ENCODE measurements around the gene MBTD1. TPM values are rescaled to one million over a fixed set of nuclear protein-coding genes. Genes with fewer than 3 reads are reported as not detected.
"Not testable (repeated sequence)": the region's sequence is repeated elsewhere in the genome, so short reads cannot be mapped to it uniquely, and the experiment has no call there.

The MBTD1 gene
- total and polyA plus RNA-seq, 2 of the 8 experiments (the other 6 are each of a cell fraction or from before 2014, with no cell fraction given): 20.3 to 51.4 TPM

DNA sequence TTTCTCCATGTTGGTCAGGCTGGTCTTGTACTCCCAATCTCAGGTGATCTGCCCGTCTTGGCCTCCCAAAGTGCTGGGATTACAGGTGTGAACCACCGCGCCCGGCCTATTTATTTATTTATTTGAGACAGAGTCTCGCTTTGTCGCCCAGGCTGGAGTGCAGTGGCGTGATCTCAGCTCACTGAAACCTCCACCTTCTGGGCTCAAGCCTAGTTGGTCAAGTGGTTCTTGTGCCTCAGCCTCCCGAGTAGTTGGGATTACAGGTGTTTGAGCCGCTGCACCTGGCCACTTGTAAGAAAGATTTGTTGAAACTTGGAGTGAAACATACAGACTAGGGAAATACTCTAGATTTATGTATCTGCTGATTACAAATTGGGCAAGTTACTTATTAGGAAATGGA is 87.8 kb downstream of the MBTD1 start:
- H2BK12ac ChIP-seq (ENCODE audit: low read depth, low read length); H3K18ac ChIP-seq (ENCODE audit: extremely low read depth, low read length); H3K4me2 ChIP-seq (ENCODE audit: insufficient read depth in 1 of 2, low read depth in 2 of 2, low read length in 2 of 2); H3K4ac ChIP-seq (replicated peaks; ENCODE audit: insufficient read length, low read depth, low read length); H3K14ac ChIP-seq (ENCODE audit: insufficient read length); H3K27ac ChIP-seq (ENCODE audit: low read depth, low read length); H4K5ac ChIP-seq (ENCODE audit: insufficient read length, low read depth, low read length); H4K8ac ChIP-seq (ENCODE audit: extremely low read depth, insufficient read depth, low read length); H4K91ac ChIP-seq (replicated peaks; ENCODE audit: insufficient read length, low read length); H2BK5ac ChIP-seq (ENCODE audit: low read depth, low read length); H2AFZ ChIP-seq (ENCODE audit: low read length); H3K23ac ChIP-seq (ENCODE audit: insufficient read length); H3K79me1 ChIP-seq (ENCODE audit: low read depth, low read length); H3K9me3 ChIP-seq (ENCODE audit: insufficient read depth in 2 of 2, low read depth in 1 of 2, low read length in 1 of 2); H2BK15ac ChIP-seq (ENCODE audit: low read length); H2AK5ac ChIP-seq (ENCODE audit: low read depth, low read length); H3K9ac ChIP-seq (replicated peaks in 1 of 4; ENCODE audit: extremely low read depth in 1 of 4, low read depth in 3 of 4, low read length in 3 of 4); H3K23me2 ChIP-seq (ENCODE audit: low read depth, low read length); H3K4me1 ChIP-seq (replicated peaks in 1 of 4; ENCODE audit: control insufficient read depth in 3 of 4, insufficient read depth in 4 of 4, low read length in 3 of 4); H2BK20ac ChIP-seq (ENCODE audit: low read length); H3K56ac ChIP-seq (replicated peaks; ENCODE audit: insufficient read length, low read depth, low read length); H3K27me3 ChIP-seq (replicated peaks in 1 of 4; ENCODE audit: control insufficient read depth in 3 of 4, extremely low read depth in 1 of 4, insufficient read depth in 3 of 4, low read length in 3 of 4); H2BK120ac ChIP-seq (replicated peaks; ENCODE audit: low read depth, low read length); DNase-seq (ENCODE audit: low read depth in 1 of 2, low spot score in 2 of 2); FAIRE-seq; H4K20me1 ChIP-seq (replicated peaks in 1 of 2; ENCODE audit: control insufficient read depth in 1 of 2, insufficient read depth in 2 of 2, low read length in 2 of 2); H3K4me3 ChIP-seq (ENCODE audit: extremely low read depth in 1 of 4, insufficient read depth in 2 of 4, low read depth in 3 of 4, low read length in 4 of 4): not testable (repeated sequence)
- peaks cover 14 to 48% (median 35%) of the 10 kb centered on the region in 4 experiments; a peak in 7 of 8 replicates for H3K36me3 ChIP-seq (ENCODE audit: control insufficient read depth in 2 of 4, insufficient read depth in 4 of 4, low read length in 3 of 4)
- WGBS, 2 experiments (ENCODE audit: extremely low coverage in 1 of 2, insufficient coverage in 1 of 2, insufficient read length in 1 of 2, insufficient replicate concordance in 2 of 2, low coverage in 1 of 2, low lambda C conversion rate in 2 of 2, missing lambda C conversion rate in 1 of 2): 79% methylated on average over 9 of the region's 9 CpGs; no CpG with 5 or more reads in 1 of the 2 experiments
- ChIA-PET CTCF (ENCODE audit: partially characterized antibody) (interaction anchor here (1.1 kb wide), 1 partner anchor 22 kb away, joined by 3 read pairs; no protein-coding TSS in a partner anchor), POLR2A (ENCODE audit: partially characterized antibody) (interaction anchor here (0.9 to 7.1 kb wide), 4 partner anchors 8 to 17 kb away, joined by 3 to 56 read pairs (median 6); partner anchors contain the start of gene NME2)
- H3K79me2 ChIP-seq (ENCODE audit: control insufficient read depth in 1 of 2, insufficient read depth in 2 of 2, low read length in 2 of 2): peaks cover 0 to 13% of the 10 kb centered on the region in 2 experiments; a peak in 2 of 4 replicates
